RWPE2 (cell line): Measurements from ENCODE around the gene KREMEN1.

Experiments
- ATAC-seq: fragments of 200-7000 bp; cut with Tn5 transposase; 3 replicates; pipeline ENCODE4 v1.9.1; 2021; ENCODE audit warnings: low read depth
- DNase-seq: peaks from one replicate; pipeline ENCODE4 v3.0.0-alpha.2; 2020; ENCODE audit warnings: low spot score
- H3K27ac ChIP-seq: fragments of 450-650 bp; 2 replicates; pipeline ENCODE4 v1.5.1; 2017; ENCODE audit warnings: mild to moderate bottlenecking; ENCODE audit not compliant: poor library complexity, severe bottlenecking
- H3K27me3 ChIP-seq: fragments of 250-450 bp; sonication (Bioruptor Pico); 2 replicates; pipeline ENCODE4 v1.5.1; 2021; ENCODE audit warnings: mild to moderate bottlenecking, moderate library complexity; ENCODE audit not compliant: insufficient read depth, poor library complexity, severe bottlenecking
- H3K36me3 ChIP-seq: fragments of 250-450 bp; sonication (Bioruptor Pico); 2 replicates; pipeline ENCODE4 v1.5.1; 2020; ENCODE audit warnings: low read depth, mild to moderate bottlenecking, moderate library complexity
- H3K4me1 ChIP-seq: fragments of 250-450 bp; sonication (Bioruptor Pico); 2 replicates; pipeline ENCODE4 v1.5.1; 2021; ENCODE audit warnings: mild to moderate bottlenecking, moderate library complexity; ENCODE audit not compliant: insufficient read depth, poor library complexity, severe bottlenecking
- H3K4me3 ChIP-seq: fragments of 250-450 bp; sonication (Bioruptor Pico); 2 replicates; pipeline ENCODE4 v1.5.1; 2021; ENCODE audit warnings: mild to moderate bottlenecking, moderate library complexity; ENCODE audit not compliant: severe bottlenecking
- H3K9me3 ChIP-seq: fragments of 250-450 bp; sonication (Bioruptor Pico); 2 replicates; pipeline ENCODE4 v1.5.1; 2021; ENCODE audit warnings: mild to moderate bottlenecking, moderate library complexity; ENCODE audit not compliant: severe bottlenecking
- TF ChIP-seq, protein P1 (sequence below): fragments of 450-650 bp; IDR thresholded peaks from one replicate; pipeline ENCODE4 v1.5.1; 2017; ENCODE audit warnings: mild to moderate bottlenecking, moderate library complexity; ENCODE audit not compliant: poor library complexity, severe bottlenecking

Gene KREMEN1

DNA sequence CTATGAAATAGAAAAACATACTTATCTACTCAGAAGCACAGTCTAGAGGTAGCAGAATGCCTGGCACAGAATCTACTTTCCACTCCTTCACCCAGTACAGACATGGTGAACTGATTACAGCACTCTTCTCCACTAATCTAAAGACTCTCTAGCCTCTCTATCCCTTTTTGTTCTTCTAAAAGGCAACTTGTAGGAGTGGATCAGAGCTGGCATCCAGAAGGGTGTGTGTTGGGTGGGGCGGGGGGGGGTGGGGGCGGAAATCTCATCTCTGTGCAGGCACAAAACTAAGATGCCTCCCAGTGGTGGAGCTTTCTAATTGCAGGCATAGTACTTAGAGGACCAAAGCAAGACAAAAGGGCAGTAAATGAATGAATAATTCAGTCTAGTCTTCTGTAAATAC is 121.3 kb downstream of the KREMEN1 start:
- no peak for ATAC-seq

DNA sequence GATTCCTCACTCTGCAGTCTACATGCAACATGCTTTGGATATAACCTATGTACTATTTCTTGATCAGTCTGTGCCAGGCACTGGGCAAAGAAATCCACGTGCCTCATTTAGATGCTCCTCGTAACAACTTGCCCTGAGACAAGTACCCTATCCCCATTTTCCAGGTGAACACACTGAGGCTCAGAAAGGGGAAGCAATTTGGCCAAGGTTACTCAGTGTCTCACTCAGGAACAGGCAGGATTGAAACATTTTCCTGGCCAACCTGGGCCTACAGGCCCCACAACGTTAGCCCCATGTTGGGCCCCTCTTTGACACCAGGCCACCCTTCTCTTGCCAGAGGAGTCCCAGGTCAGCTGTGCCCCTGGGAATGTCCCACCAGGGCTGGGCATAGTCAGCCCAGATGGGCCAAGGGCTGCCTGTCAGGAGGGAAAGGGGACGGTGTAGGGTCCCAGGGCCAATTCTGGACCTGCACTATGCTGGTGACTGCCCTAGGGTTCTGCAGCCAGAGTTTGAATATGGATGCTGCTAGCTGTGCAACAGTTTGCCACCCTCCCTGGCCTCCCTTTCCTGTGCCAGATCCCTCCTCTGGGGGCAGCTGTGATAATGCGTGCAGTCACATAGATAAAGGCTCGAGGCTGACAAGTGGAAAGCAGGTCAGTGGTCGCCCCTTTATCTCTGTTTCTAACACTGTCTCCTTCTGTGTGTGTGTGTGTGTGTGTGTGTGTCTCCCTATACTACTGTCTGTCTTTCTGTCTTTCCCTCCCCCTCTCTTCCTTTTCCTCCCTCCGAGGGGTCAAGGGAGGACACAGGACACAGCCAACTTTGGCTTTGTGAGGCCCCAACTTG is 122.5 kb downstream of the KREMEN1 start:
- Histone ChIP-seq H3K36me3 (no peaks in the 10 kb centered on the region), H3K4me3 (no peak overlapping the region), H3K27me3 (no peaks in the 10 kb centered on the region), H3K27ac (no peak overlapping the region), H3K9me3 (no peaks in the 10 kb centered on the region), H3K4me1 (no peaks in the 10 kb centered on the region)
- DNase-seq = no peak
- TF ChIP-seq, protein P1, sequence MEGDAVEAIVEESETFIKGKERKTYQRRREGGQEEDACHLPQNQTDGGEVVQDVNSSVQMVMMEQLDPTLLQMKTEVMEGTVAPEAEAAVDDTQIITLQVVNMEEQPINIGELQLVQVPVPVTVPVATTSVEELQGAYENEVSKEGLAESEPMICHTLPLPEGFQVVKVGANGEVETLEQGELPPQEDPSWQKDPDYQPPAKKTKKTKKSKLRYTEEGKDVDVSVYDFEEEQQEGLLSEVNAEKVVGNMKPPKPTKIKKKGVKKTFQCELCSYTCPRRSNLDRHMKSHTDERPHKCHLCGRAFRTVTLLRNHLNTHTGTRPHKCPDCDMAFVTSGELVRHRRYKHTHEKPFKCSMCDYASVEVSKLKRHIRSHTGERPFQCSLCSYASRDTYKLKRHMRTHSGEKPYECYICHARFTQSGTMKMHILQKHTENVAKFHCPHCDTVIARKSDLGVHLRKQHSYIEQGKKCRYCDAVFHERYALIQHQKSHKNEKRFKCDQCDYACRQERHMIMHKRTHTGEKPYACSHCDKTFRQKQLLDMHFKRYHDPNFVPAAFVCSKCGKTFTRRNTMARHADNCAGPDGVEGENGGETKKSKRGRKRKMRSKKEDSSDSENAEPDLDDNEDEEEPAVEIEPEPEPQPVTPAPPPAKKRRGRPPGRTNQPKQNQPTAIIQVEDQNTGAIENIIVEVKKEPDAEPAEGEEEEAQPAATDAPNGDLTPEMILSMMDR = no peak
- ATAC-seq = no peak

More for the DNA sequence above, 121.3 kb downstream of the KREMEN1 start:
- Histone ChIP-seq H3K27me3 (no peaks in the 10 kb centered on the region), H3K9me3 (no peaks in the 10 kb centered on the region), H3K4me1 (no peaks in the 10 kb centered on the region), H3K4me3 (no peak overlapping the region), H3K27ac (no peak overlapping the region), H3K36me3 (no peaks in the 10 kb centered on the region)
- DNase-seq = no peak
- TF ChIP-seq, protein P1 = no peak

DNA sequence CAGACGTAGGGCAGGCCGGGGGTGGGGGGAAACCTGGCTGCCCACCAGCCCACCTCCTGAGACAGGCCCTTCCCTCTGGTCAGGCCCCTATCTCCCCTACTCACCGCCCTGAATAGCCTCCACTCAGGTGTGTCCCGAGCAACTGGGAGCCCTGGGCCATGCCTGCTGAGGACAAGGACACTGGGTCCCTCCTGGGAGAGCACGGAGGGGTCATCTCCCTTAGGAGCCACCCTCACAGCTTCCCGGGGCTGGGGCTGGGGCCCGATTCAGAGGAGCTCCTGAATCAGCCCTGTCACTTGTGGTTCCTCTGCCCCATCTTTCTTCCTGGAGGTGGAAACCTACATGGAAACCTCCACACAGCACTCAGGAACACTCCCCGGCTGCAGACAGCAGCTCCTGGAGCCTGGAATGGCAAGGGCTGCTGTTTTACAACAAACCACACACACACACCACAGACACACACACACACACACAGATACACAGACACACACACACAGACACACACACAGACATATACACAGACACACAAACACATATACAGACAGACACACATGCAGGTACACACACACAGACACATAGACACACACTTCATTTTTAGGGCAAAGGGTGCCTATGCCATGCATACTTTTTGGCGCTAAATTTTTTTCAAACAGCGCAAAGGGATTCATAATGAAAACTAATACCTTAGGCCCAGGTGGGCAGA is 123.3 kb downstream of the KREMEN1 start:
- Histone ChIP-seq H3K36me3 (no peaks in the 10 kb centered on the region), H3K27ac (no peak overlapping the region), H3K4me1 (no peaks in the 10 kb centered on the region), H3K27me3 (no peaks in the 10 kb centered on the region), H3K4me3 (no peak overlapping the region), H3K9me3 (no peaks in the 10 kb centered on the region)
- DNase-seq (no peak), ATAC-seq (no peak)
- TF ChIP-seq, protein P1 = no peak

DNA sequence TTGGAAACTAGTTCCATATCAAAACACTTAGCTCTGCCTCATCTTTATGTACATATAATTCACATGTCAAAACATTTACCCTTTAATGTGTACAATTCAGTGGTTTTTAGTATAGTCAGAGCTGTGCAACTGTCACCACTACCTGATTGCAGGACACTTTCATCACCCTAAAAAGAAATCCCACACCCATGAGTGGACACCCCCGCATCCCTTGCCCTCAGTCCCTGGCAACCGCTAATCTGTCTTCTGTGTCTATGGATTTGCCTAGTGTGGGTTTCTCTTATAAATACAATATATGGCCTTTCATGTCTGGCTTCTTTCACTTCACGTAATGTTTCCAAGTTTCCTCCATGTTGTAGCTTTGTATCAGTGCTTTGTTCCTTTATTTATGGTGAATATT is 124.3 kb downstream of the KREMEN1 start:
- ATAC-seq (no peak), DNase-seq (no peak)
- Histone ChIP-seq H3K36me3 (no peaks in the 10 kb centered on the region), H3K4me3 (no peak overlapping the region), H3K27ac (no peak overlapping the region), H3K9me3 (no peaks in the 10 kb centered on the region), H3K4me1 (no peaks in the 10 kb centered on the region), H3K27me3 (no peaks in the 10 kb centered on the region)
- TF ChIP-seq, protein P1 = no peak

DNA sequence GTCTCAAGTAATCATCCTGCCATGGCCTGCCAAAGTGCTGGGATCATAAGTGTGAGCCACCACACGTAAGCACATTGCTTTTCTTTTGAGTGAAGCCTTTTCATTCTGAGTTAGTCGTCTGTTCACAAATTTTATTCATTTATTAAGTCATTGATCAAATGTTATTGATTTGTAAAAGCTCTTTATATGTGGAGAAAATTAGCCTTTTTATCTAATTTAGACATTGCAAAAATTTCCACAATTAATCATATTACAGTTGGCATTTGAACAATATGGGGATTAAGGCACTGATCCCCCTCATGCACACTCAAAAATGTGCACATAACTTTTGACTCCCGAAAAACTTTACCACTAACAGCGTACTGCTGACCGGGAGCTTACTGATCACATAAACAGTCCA is 125.4 kb downstream of the KREMEN1 start:
- no peak for ATAC-seq
- Histone ChIP-seq H3K27me3 (no peaks in the 10 kb centered on the region), H3K9me3 (no peaks in the 10 kb centered on the region), H3K4me1 (no peaks in the 10 kb centered on the region), H3K4me3 (no peak overlapping the region), H3K27ac (no peak overlapping the region), H3K36me3 (no peaks in the 10 kb centered on the region)
- TF ChIP-seq, protein P1 = no peak
- no peak for DNase-seq
